ENCODE data around the gene LRP1B. TPM values are rescaled to one million over a fixed set of nuclear protein-coding genes. Genes with fewer than 3 reads are reported as not detected.

The LRP1B gene
- total and polyA plus RNA-seq, 2 of the 8 experiments (the other 6 are each of a cell fraction or from before 2014, with no cell fraction given) = 0.03 TPM; not detected in 1

GRCh38 chr2:140200764-140201163, 1930.1 kb downstream of the LRP1B start (continued):
- TF ChIP-seq HDAC2 (IDR thresholded peaks at IDR 0.05; ENCODE audit: borderline replicate concordance in 1 of 2, low read depth in 2 of 2, low read length in 2 of 2) = no peak
- no peak for TF ChIP-seq CREB1 (IDR thresholded peaks at IDR 0.05)
- no peak for TF ChIP-seq RFX5 (IDR thresholded peaks at IDR 0.05; ENCODE audit: borderline replicate concordance, low read depth, low read length)
- no peak for TF ChIP-seq BCL11A (IDR thresholded peaks at IDR 0.05; ENCODE audit: low read depth in 2 of 2, low read length in 2 of 2)
- TF ChIP-seq ATF2 (IDR thresholded peaks at IDR 0.05; ENCODE audit: low read length) = no peak

Measured in H1 (cell line).